DND-41 (cell line): ENCODE data around the gene CCT7.
A peak's percentile ranks its signal among the peaks of the same experiment; 100 is the strongest.

Source experiments
- ATAC-seq: fragments of 200-7000 bp; cut with Tn5 transposase; 3 replicates; pipeline ENCODE4 v1.9.1; 2021; ENCODE audit warnings: low read depth; ENCODE audit not compliant: insufficient read depth
- DNase-seq: peaks from one replicate; pipeline ENCODE4 v3.0.0-alpha.2; 2020
- H2AFZ ChIP-seq: 2 replicates; pipeline ENCODE4 v1.6.0; 2012; ENCODE audit warnings: low read depth, low read length
- H3K27ac ChIP-seq: 2 replicates; pipeline ENCODE4 v1.5.1; 2012; ENCODE audit warnings: low read length, inconsistent platforms
- H3K27me3 ChIP-seq: fragments of 200-600 bp; sonication (generic); 2 replicates; pipeline ENCODE4 v1.6.0; 2012; ENCODE audit warnings: low read length, mild to moderate bottlenecking, inconsistent platforms; ENCODE audit not compliant: insufficient read depth, poor library complexity
- H3K36me3 ChIP-seq: 2 replicates; pipeline ENCODE4 v1.5.1; 2012; ENCODE audit warnings: low read length, inconsistent platforms; ENCODE audit not compliant: insufficient read depth
- H3K4me1 ChIP-seq: 2 replicates; pipeline ENCODE4 v1.5.1; 2012; ENCODE audit warnings: mild to moderate bottlenecking, low read length; ENCODE audit not compliant: insufficient read depth
- H3K4me2 ChIP-seq: 2 replicates; pipeline ENCODE4 v1.6.0; 2012; ENCODE audit warnings: mild to moderate bottlenecking, moderate library complexity, low read length, inconsistent platforms; ENCODE audit not compliant: insufficient read depth
- H3K4me3 ChIP-seq, 2 experiments: fragments of 200-600 bp in 1 of 2; shearing (Covaris generic) in 1 of 2; 2 replicates each; pipeline ENCODE4 v1.5.1; 2012 to 2016; ENCODE audit warnings: inconsistent platforms in 2 of 2, low read length in 2 of 2, mild to moderate bottlenecking in 2 of 2, low read depth in 1 of 2, moderate library complexity in 1 of 2
- H3K79me2 ChIP-seq: 2 replicates; pipeline ENCODE4 v1.6.0; 2012; ENCODE audit warnings: low read length, inconsistent platforms; ENCODE audit not compliant: insufficient read depth
- H3K9ac ChIP-seq: 2 replicates; pipeline ENCODE4 v1.6.0; 2012; ENCODE audit warnings: low read depth, mild to moderate bottlenecking, inconsistent platforms, low read length, moderate library complexity
- H3K9me3 ChIP-seq: 2 replicates; pipeline ENCODE4 v1.5.1; 2012; ENCODE audit warnings: low read length, moderate library complexity, mild to moderate bottlenecking, inconsistent platforms; ENCODE audit not compliant: insufficient read depth, severe bottlenecking
- H4K20me1 ChIP-seq: 2 replicates; pipeline ENCODE4 v1.6.0; 2012; ENCODE audit warnings: low read length; ENCODE audit not compliant: insufficient read depth
- EZH2 ChIP-seq: IDR thresholded peaks from 3 replicates; pipeline ENCODE4 v1.6.1; 2012; ENCODE audit warnings: borderline replicate concordance, low read depth, mild to moderate bottlenecking, moderate library complexity, low read length, inconsistent platforms; ENCODE audit not compliant: severe bottlenecking
- TF ChIP-seq, protein P1 (sequence below): IDR thresholded peaks from 2 replicates; pipeline ENCODE4 v1.5.1; 2012; ENCODE audit warnings: borderline replicate concordance, low read length, moderate library complexity, mild to moderate bottlenecking; ENCODE audit not compliant: poor library complexity, severe bottlenecking; ENCODE audit errors: extremely low read depth

The CCT7 gene

DNA sequence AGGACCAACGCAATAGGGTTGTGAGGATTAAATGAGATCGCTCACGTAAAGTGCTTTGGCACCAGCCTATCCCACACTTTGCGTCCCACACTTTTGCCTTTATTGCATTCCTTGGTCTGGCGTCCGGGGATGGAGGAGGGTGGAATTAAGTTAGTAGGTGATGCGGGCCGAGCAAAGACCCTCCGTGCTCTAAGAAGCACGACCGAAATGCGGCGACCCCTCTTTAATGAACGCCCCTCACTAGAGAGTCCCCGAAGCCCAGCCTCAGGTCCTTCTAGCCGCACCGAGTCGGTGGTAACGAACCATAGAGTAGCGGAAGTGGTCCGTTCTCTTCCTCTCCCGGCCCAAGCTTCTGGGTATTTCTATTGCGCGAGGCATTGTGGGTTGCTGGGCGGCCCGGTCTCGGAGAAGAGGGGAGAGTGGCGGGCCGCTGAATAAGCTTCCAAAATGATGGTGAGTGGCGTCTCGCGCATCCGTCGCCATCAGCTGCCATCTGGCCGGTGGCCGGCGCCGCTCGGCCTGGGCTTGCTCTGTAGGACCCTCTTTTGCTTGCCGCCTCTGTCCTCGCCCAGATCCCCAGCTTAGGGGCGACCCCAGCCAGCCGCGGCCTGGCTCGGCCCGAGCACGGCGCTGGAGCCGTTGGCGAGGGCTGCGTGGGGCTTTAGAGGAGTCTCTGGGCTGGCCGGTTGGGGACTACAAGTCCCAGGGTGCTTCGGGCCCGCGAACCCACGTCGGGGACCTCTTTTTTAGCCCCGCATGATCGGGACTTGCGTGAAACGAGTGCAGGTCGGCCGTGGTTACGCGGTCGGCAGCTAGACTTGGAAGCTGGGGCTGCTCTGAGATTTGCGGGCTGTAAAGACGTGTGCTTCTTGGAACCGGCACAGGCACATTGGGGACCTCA is at the start of gene CCT7:
Gene CCT7 (plus strand): TSS at position 377 of the 901 bp plus-strand sequence. CDS start 71 bp downstream, at position 448.
- Histone ChIP-seq H3K4me1 (peaks cover 46% of the 10 kb centered on the region), H3K79me2 (peaks cover 63% of the 10 kb centered on the region), H3K4me2 (peak within 1 kb of the TSS; percentile 85), H3K9me3 (no peaks in the 10 kb centered on the region), H3K36me3 (peaks cover 50% of the 10 kb centered on the region), H3K27ac (peak within 1 kb of the TSS; percentile 87), H3K27me3 (no peaks in the 10 kb centered on the region), H3K4me3 (peak within 1 kb of the TSS; percentile 63 to 71), H4K20me1 (peaks cover 41% of the 10 kb centered on the region), H2AFZ (peak within 1 kb of the TSS; percentile 87), H3K9ac (peak within 1 kb of the TSS; percentile 93)
- TF ChIP-seq EZH2, result no peak
- TF ChIP-seq, protein P1, sequence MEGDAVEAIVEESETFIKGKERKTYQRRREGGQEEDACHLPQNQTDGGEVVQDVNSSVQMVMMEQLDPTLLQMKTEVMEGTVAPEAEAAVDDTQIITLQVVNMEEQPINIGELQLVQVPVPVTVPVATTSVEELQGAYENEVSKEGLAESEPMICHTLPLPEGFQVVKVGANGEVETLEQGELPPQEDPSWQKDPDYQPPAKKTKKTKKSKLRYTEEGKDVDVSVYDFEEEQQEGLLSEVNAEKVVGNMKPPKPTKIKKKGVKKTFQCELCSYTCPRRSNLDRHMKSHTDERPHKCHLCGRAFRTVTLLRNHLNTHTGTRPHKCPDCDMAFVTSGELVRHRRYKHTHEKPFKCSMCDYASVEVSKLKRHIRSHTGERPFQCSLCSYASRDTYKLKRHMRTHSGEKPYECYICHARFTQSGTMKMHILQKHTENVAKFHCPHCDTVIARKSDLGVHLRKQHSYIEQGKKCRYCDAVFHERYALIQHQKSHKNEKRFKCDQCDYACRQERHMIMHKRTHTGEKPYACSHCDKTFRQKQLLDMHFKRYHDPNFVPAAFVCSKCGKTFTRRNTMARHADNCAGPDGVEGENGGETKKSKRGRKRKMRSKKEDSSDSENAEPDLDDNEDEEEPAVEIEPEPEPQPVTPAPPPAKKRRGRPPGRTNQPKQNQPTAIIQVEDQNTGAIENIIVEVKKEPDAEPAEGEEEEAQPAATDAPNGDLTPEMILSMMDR, result no peak
- DNase-seq, result peak; percentile 93
- peak; percentile 74 for ATAC-seq

DNA sequence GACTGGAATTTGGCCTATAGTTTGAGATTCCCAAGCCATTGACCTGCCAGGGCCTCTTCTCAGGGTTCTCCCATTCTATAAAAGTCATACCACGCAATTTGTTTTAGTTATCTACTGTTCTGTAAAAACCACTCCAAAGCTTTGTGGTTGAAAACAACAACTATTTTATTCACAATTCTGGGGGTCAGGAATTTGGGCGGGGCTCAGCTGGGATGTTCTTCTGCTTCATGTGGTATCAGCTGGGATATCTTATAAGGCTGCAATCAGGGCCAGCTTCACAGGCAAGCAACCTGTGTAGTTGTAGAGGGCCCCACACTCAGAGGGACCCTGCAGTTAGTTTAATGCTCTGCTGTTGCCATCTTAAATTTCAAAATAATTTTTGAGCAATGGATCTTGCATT is 48.1 kb upstream of the CCT7 start:
- TF ChIP-seq, protein P1, result no peak
- no peak for TF ChIP-seq EZH2
- Histone ChIP-seq H3K36me3 (no peaks in the 10 kb centered on the region), H3K9ac (no peak overlapping the region), H3K4me1 (no peaks in the 10 kb centered on the region), H3K9me3 (no peaks in the 10 kb centered on the region), H4K20me1 (no peaks in the 10 kb centered on the region), H3K27ac (no peak overlapping the region), H3K79me2 (no peaks in the 10 kb centered on the region), H3K27me3 (peaks cover 13% of the 10 kb centered on the region), H3K4me3 (no peak overlapping the region), H2AFZ (no peak overlapping the region), H3K4me2 (no peak overlapping the region)
- no peak for DNase-seq
- no peak for ATAC-seq

DNA sequence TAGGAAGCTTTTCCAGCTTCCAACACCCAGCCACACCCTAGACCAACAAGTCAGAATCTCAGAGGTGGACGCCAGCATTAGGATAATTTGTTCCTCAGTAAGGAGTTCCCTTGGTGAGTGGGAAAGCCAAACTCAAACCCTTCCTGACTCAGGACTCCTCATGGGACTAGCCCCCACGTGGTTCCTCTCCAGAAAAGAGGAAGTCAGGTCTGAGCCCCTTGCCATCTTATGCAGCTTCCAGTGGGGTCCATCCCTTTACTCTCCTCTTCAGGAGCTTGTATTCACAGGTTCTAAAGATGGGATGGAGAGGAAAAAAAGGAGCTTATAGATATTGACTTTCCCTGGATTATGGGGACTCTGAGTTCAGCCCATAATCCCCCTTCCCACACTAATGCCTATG is 46.6 kb upstream of the CCT7 start:
- TF ChIP-seq, protein P1, result no peak
- no peak for TF ChIP-seq EZH2

More for the DNA sequence above, 46.6 kb upstream of the CCT7 start:
- no peak overlapping the region for H2AFZ ChIP-seq
- peaks cover 19% of the 10 kb centered on the region for H3K27me3 ChIP-seq
- H3K9ac ChIP-seq, result no peak overlapping the region
- no peak overlapping the region for H3K4me3 ChIP-seq
- ATAC-seq (no peak), DNase-seq (no peak)
- no peak overlapping the region for H3K27ac ChIP-seq
- no peaks in the 10 kb centered on the region for H4K20me1 ChIP-seq
- no peak overlapping the region for H3K4me2 ChIP-seq
- no peaks in the 10 kb centered on the region for H3K79me2 ChIP-seq
- no peaks in the 10 kb centered on the region for H3K4me1 ChIP-seq
- no peaks in the 10 kb centered on the region for H3K9me3 ChIP-seq
- no peaks in the 10 kb centered on the region for H3K36me3 ChIP-seq
